Mammary epithelial cell (primary cell): ENCODE data around the gene IL19.

Experiments used
- CTCF ChIP-seq, 2 donors: IDR thresholded peaks in 1 of 2; conservative IDR thresholded peaks in 1 of 2; 2 replicates each; pipeline ENCODE4 v1.5.1; 2011 to 2012; ENCODE audit warnings: inconsistent platforms in 2 of 2, low read length in 2 of 2, mild to moderate bottlenecking in 2 of 2, control low read depth in 1 of 2, low read depth in 1 of 2; ENCODE audit not compliant: insufficient read depth in 1 of 2; ENCODE audit errors: extremely low read depth in 1 of 2
- EZH2 ChIP-seq: IDR thresholded peaks from 2 replicates; pipeline ENCODE4 v1.6.1; 2012; ENCODE audit warnings: low read length, inconsistent platforms, borderline replicate concordance

- TF ChIP-seq CTCF (conservative IDR thresholded peaks at IDR 0.05 in 1 of 2, IDR thresholded peaks at IDR 0.05 in 1 of 2; ENCODE audit: extremely low read depth in 1 of 2, insufficient read depth in 1 of 2, low read depth in 1 of 2, low read length in 2 of 2): no peak
- no peak for TF ChIP-seq EZH2
Measured at GRCh38 chr1:206886831-206887230, 116.3 kb downstream of the IL19 start.
